ENCODE results near the gene BEST2.

GRCh38 chr19:12790628-12791344 lies 39.2 kb downstream of the BEST2 start:
- TF ChIP-seq CTCF (IDR thresholded peaks at IDR 0.05 in 2 of 3, conservative IDR thresholded peaks at IDR 0.05 in 1 of 3; ENCODE audit: borderline replicate concordance in 1 of 3, insufficient read depth in 1 of 3, low read depth in 2 of 3, low read length in 2 of 3) (no peak), POLR2A (IDR thresholded peaks at IDR 0.05; ENCODE audit: borderline replicate concordance, extremely low read depth, insufficient read depth, insufficient read length) (no peak), EZH2 (IDR thresholded peaks at IDR 0.05) (no peak), ZNF274 (IDR thresholded peaks at IDR 0.05; ENCODE audit: low read depth, low read length) (no peak), RAD21 (IDR thresholded peaks at IDR 0.05; ENCODE audit: low read depth) (no peak), MAX (IDR thresholded peaks at IDR 0.05) (no peak), POLR2AphosphoS5 (IDR thresholded peaks at IDR 0.05; ENCODE audit: low read depth, low read length) (no peak), REST (IDR thresholded peaks at IDR 0.05; ENCODE audit: low read depth) (no peak), CBX3 (IDR thresholded peaks at IDR 0.05; ENCODE audit: low read depth) (no peak)

Data from HCT116 (cell line).